Keratinocyte (primary cell): Measurements from ENCODE around the gene FAR1. TPM values are rescaled to one million over a fixed set of nuclear protein-coding genes. Genes with fewer than 3 reads are reported as not detected.

Experiments
- DNase-seq: peaks from one replicate; pipeline ENCODE4 v3.0.0-alpha.2; 2011; ENCODE audit warnings: low read depth, missing footprints, low spot score
- FAIRE-seq: peaks from 2 replicates; lab custom pipeline; 2011; peaks lifted over from hg19 to GRCh38; lab: Jason Lieb, UNC
- H2AFZ ChIP-seq: 2 replicates; pipeline ENCODE4 v1.6.0; 2012; ENCODE audit warnings: low read length, control low read depth, inconsistent platforms; ENCODE audit not compliant: control insufficient read depth
- H3K27ac ChIP-seq: 2 replicates; pipeline ENCODE4 v1.5.1; 2011; ENCODE audit warnings: low read length; ENCODE audit not compliant: control insufficient read depth, insufficient read depth
- H3K27me3 ChIP-seq: 3 replicates; pipeline ENCODE4 v1.6.0; 2011; ENCODE audit warnings: low read length; ENCODE audit not compliant: control insufficient read depth, insufficient read depth; ENCODE audit errors: extremely low read depth
- H3K36me3 ChIP-seq, 2 experiments: 2 replicates in 1 of 2; 3 replicates in 1 of 2; pipeline ENCODE4 v1.5.1; 2011; ENCODE audit warnings: low read length in 2 of 2, mild to moderate bottlenecking in 1 of 2; ENCODE audit not compliant: control insufficient read depth in 2 of 2, insufficient read depth in 2 of 2; ENCODE audit errors: extremely low read depth in 1 of 2
- H3K4me1 ChIP-seq: 3 replicates; pipeline ENCODE4 v1.5.1; 2011; ENCODE audit warnings: low read length; ENCODE audit not compliant: control insufficient read depth, insufficient read depth; ENCODE audit errors: extremely low read depth
- H3K4me2 ChIP-seq: 3 replicates; pipeline ENCODE4 v1.6.0; 2011; ENCODE audit warnings: low read depth, low read length; ENCODE audit not compliant: control insufficient read depth, insufficient read depth; ENCODE audit errors: extremely low read depth
- H3K4me3 ChIP-seq, 3 experiments: fragments of 200-600 bp in 1 of 3; sonication (generic) in 1 of 3; 2 replicates in 2 of 3; 3 replicates in 1 of 3; pipeline ENCODE4 v1.5.1; 2011 to 2016; ENCODE audit warnings: low read length in 3 of 3, mild to moderate bottlenecking in 3 of 3, control low read depth in 2 of 3, inconsistent platforms in 1 of 3, low read depth in 1 of 3, mixed read lengths in 1 of 3, mixed run types in 1 of 3, moderate library complexity in 1 of 3; ENCODE audit not compliant: control insufficient read depth in 2 of 3, insufficient read depth in 2 of 3; ENCODE audit errors: extremely low read depth in 1 of 3
- H3K79me2 ChIP-seq: 2 replicates; pipeline ENCODE4 v1.6.0; 2012; ENCODE audit warnings: low read length; ENCODE audit not compliant: control insufficient read depth, insufficient read depth
- H3K9ac ChIP-seq: 3 replicates; pipeline ENCODE4 v1.6.0; 2011; ENCODE audit warnings: low read length; ENCODE audit not compliant: control insufficient read depth, insufficient read depth; ENCODE audit errors: extremely low read depth
- H3K9me1 ChIP-seq: 3 replicates; pipeline ENCODE4 v1.6.0; 2011; ENCODE audit warnings: low read length; ENCODE audit not compliant: control insufficient read depth, insufficient read depth; ENCODE audit errors: extremely low read depth
- H3K9me3 ChIP-seq: 2 replicates; pipeline ENCODE4 v1.5.1; 2012; ENCODE audit warnings: low read depth, low read length; ENCODE audit not compliant: control insufficient read depth
- H4K20me1 ChIP-seq: 3 replicates; pipeline ENCODE4 v1.6.0; 2011; ENCODE audit warnings: low read length; ENCODE audit not compliant: control insufficient read depth, insufficient read depth; ENCODE audit errors: extremely low read depth
- CTCF ChIP-seq, 3 experiments: IDR thresholded peaks in 1 of 3; conservative IDR thresholded peaks in 1 of 3; optimal IDR thresholded peaks in 1 of 3; 2 replicates in 2 of 3; 3 replicates in 1 of 3; pipeline versions ENCODE3 to v1.5.1; 2011; ENCODE audit warnings: low read length in 3 of 3, mild to moderate bottlenecking in 3 of 3, moderate library complexity in 2 of 3, control low read depth in 1 of 3, inconsistent platforms in 1 of 3; ENCODE audit not compliant: insufficient read depth in 2 of 3; ENCODE audit errors: extremely low read depth in 1 of 3
- EZH2 ChIP-seq: IDR thresholded peaks from one replicate; pipeline ENCODE4 v1.6.1; 2012; ENCODE audit warnings: inconsistent platforms, mild to moderate bottlenecking, low read length, moderate library complexity
- dilution Hi-C: fragments of 300-500 bp; cut with MboI; formaldehyde crosslinking; loops from one replicate; pipeline ENCODE4 v1.7.0; 2020; ENCODE audit warnings: low sequenced_read_pairs; ENCODE audit not compliant: extremely low pct_ligation_motif_present
- polyA plus RNA-seq, 5 experiments: library from polyadenylated mRNA; depleted of rRNA in 3 of 5; stranded (reverse) in 3 of 5; stranded (forward) in 1 of 5; unstranded in 1 of 5; fragments of >200 nt; gene quantifications; 1 replicate in 1 of 5; 2 replicates in 3 of 5; 3 replicates in 1 of 5; pipeline versions ENCODE4 v1.2.1 to v1.2.3, GENCODE V29; 2011 to 2012; ENCODE audit warnings: missing spikeins in 2 of 5, low read depth in 1 of 5, low replicate concordance in 1 of 5

The FAR1 gene
- polyA plus RNA-seq, 1 donor (not counting 4 experiments of a cell fraction or from before 2014, with no cell fraction given), result 140 TPM

GRCh38 chr11:13676576-13676975 is 8.1 kb downstream of the FAR1 start:
- Histone ChIP-seq H2AFZ (no peak overlapping the region), H4K20me1 (peaks cover 13% of the 10 kb centered on the region), H3K27ac (no peak overlapping the region), H3K4me2 (no peak overlapping the region), H3K4me3 (no peak overlapping the region), H3K79me2 (peaks cover 99% of the 10 kb centered on the region), H3K27me3 (no peaks in the 10 kb centered on the region), H3K4me1 (peaks cover 2% of the 10 kb centered on the region), H3K9me3 (no peaks in the 10 kb centered on the region), H3K9ac (no peak overlapping the region), H3K9me1 (peaks cover 3% of the 10 kb centered on the region), H3K36me3 (no peaks in the 10 kb centered on the region)
- dilution Hi-C loops, result no loop called here
- TF ChIP-seq EZH2, result no peak
- TF ChIP-seq CTCF (optimal IDR thresholded peaks at IDR 0.05 in 1 of 3, IDR thresholded peaks at IDR 0.05 in 1 of 3, conservative IDR thresholded peaks at IDR 0.05 in 1 of 3; ENCODE audit: extremely low read depth in 1 of 3, insufficient read depth in 2 of 3, low read length in 3 of 3), result no peak
- DNase-seq (no peak), FAIRE-seq (no peak)

GRCh38 chr11:13679768-13680167 is 11.3 kb downstream of the FAR1 start:
- Histone ChIP-seq H2AFZ (no peak overlapping the region), H4K20me1 (peaks cover 20% of the 10 kb centered on the region), H3K4me2 (no peak overlapping the region), H3K9ac (no peak overlapping the region), H3K79me2 (peaks cover 99% of the 10 kb centered on the region), H3K9me3 (no peaks in the 10 kb centered on the region), H3K27ac (no peak overlapping the region), H3K27me3 (no peaks in the 10 kb centered on the region), H3K4me3 (no peak overlapping the region), H3K36me3 (no peaks in the 10 kb centered on the region), H3K4me1 (peaks cover 11% of the 10 kb centered on the region), H3K9me1 (peaks cover 3% of the 10 kb centered on the region)
- FAIRE-seq (no peak), DNase-seq (no peak)
- dilution Hi-C loops, result no loop called here
- no peak for TF ChIP-seq EZH2
- TF ChIP-seq CTCF (optimal IDR thresholded peaks at IDR 0.05 in 1 of 3, IDR thresholded peaks at IDR 0.05 in 1 of 3, conservative IDR thresholded peaks at IDR 0.05 in 1 of 3; ENCODE audit: extremely low read depth in 1 of 3, insufficient read depth in 2 of 3, low read length in 3 of 3), result no peak
